Dermis blood vessel endothelial cell (primary cell): ENCODE results near the gene SERPINA12. TPM values are rescaled to one million over a fixed set of nuclear protein-coding genes. Genes with fewer than 3 reads are reported as not detected.

Experiments used
- DNase-seq: peaks from one replicate; pipeline ENCODE4 v3.0.0; 2010
- total RNA-seq: library from RNA; depleted of rRNA; stranded (reverse); fragments of >200 nt; gene quantifications from 2 replicates; pipeline ENCODE4 v1.2.3, GENCODE V29; 2014

SERPINA12 gene
- total RNA-seq, 1 donor from 2014 or later, result not detected

DNA sequence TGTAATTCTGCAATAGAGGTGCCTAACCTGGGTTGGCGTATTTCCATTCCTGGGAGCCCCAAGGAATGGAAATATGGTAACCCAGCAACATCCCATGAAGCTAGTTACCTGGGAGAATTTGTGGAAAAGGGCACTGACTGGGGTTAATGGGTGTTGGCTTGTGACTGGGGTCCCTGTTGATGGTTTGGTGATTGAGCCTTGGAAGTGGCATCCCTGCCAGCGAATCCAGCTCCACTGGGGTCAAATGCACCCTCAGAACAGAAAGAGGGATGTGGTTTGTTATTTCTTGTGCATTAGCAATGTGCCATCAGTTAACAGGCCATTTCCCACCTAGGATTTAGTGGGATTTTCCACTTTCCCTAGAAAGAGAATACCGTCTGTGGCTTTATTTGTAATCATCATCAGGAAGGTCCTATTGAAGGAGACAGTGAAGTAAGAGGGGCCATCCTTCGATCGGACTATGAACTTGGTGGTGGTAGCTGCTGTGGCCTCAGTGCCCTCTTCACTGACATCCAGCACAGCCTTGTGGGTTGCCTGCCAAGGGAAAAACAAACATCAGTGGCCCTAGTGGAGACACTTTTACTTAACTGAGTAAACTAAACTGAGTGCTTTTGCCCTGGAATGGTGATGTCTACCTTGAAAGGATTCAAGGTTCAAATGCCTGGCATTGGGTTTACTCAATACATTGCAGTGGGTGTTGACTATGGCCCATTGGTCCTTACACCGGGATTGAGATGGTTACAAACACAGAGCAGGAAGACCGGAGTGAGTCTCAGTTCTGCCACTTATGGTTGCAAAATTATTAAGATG lies 46.3 kb downstream of the SERPINA12 start:
- DNase-seq, result no peak

- no peak for DNase-seq
These were observed 47.1 kb downstream of the SERPINA12 start for GRCh38 chr14:94462219-94462551.

DNA sequence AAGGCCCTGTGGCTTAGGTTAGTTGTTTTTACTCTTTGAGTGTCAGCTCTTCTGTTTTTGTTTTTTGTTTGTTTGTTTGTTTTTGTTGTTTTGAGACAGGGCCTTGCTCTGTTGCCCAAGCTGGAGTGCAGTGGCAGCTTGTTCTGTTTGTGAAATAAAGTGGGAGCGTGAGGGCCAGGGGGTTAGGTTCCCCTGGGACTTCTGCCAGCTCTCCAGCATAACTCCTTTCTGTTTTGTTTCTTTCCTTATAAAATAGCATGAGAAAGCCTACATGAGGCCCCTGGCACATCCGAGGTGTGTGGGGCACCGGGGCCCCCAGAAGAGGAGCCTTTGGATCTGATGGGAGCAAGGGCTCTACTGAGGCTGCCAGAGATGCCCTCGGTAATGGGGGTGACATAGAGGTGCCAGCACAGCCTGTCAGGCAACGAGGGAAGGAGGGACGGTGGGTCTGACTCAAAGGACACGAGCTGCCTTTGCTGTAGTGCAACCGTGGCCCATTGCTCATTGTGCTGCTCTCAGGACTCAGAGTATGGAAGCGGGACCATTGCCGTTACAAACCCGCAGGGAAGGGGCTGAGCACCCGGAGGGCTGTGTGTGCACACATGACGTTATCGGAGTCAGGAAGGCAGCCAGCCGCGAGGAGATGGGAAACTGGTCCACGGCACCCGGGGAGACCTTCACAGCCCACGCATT lies 47.6 kb downstream of the SERPINA12 start:
- no peak for DNase-seq

DNA sequence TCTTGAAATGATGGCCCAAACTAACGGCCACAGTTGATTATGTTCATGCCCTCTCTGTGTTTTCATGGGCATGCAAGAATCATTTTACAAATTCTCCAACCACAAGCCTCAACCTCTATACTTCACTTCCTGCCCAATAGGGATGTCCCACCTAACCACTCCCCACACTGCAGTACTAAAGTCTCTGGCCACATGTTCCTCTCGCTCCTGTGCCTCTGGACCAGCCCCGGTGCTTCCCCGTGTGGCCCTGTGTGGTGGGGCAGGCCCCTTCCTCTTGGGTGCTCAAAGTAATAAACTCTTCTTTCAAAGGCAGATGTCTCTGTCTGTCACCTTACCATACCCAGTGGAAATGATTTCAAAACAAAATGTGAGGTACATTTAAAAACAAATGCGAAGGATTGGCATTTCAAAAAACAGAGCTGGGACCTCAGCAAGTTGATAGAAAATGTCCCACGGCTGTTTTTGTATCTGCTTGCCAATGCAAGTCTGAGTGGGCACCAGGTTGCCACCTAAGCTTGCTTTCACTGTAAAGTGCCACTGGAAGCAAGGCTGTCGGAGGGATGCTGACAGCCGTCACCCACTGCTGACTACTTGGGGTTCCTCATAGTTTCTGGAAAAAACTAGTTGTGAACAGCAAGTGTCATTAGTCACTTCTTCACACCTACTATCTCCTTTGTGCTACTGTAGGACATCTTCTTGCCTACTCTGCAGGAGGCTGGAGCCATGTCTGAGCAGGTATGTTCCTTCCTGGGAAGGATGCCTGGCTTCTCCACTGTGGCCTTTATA lies 48.4 kb downstream of the SERPINA12 start:
- no peak for DNase-seq

- DNase-seq, result no peak
These were observed 50.6 kb downstream of the SERPINA12 start for GRCh38 chr14:94458558-94459205.

- no peak for DNase-seq
These were observed 51.2 kb downstream of the SERPINA12 start for GRCh38 chr14:94458096-94458495.

DNA sequence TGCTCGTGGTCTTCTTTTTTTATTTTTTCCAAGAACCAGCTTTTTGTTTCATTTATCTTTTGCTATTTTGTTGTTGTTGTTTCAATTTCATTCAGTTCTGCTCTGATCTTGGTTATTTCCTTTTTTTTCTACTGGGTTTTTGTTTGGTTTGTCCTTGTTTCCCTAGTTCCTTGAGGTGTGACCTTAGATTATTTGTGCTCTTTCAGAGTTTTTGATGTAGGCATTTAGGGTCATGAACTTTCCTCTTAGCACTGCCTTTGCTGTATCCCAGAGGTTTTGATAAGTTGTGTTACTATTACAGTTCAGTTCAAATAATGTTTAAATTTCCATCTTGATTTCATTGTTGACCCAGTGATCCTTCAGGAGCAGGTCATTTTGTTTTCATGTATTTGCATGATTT lies 53.3 kb downstream of the SERPINA12 start:
- no peak for DNase-seq

- no peak for DNase-seq
These were observed 57.4 kb downstream of the SERPINA12 start for GRCh38 chr14:94451826-94452225.

DNA sequence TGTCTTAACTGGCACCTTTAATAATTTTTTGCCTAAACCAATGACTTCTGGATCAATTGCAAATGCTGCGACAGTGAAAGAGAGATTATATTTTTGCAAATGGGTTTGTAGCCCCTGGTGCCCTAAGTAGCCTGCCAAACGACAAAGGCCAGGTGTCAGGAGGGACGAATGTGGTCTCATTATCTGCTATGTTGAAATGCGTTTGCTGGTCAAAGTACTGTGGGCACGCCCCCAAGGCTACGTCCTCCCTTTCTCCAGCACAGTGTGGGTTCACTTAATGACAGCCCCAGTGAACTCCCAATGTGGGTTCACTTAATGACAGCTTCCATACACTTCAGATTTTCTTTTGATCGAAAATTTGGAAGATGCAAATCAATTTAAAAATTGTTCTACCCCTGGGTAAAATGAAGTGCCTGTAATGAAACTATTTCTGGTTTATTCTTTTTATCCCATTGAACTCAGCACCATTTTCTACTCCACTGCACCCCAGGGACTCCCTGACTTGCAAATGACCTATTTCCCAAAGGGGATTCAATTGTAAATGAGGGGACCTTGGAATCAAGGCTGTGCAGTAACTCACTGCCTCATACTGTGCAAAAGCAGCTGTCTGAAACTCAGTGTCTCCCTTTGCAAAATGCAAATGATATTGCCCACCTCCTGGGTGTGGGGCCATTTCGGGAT lies 58.0 kb downstream of the SERPINA12 start:
- no peak for DNase-seq

GRCh38 chr14:94450722-94451090 lies 58.6 kb downstream of the SERPINA12 start:
- DNase-seq, result no peak

GRCh38 chr14:94449930-94450329 lies 59.3 kb downstream of the SERPINA12 start:
- no peak for DNase-seq

DNA sequence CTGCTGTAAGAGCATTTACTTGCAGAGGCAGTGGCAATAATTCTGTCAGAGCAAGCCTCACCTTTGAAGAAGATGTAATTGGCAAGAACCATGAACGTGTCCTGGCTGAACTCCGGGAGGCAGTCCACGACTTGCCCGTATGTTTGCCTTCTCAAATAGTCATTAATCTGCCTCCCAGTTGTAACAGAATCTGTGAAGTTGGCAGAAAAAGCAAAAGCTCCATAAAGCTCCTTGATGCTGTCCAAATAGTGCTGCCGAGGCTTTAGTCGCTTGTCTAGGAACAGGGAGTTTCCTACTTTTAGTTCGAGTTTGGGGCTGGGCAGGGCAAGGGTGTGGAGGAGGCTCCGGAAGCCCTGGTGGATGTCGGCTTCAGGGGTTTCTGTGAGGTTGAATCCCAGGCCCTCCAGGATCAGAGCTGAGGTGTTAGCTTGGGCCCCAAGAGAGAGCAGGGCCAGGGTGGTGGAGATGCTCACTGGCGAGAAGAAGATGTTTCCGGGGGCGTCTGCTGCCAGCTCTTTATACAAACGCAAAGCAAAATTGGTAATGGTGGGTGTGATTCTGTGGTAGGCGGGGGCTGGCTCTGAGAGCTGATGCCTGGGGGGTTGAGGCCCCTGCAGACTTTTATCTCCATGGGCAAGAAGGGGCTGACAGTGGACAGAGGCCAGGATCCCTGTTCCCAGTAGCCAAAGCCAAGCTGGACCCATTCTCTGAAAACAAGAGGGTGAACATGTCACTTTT lies 61.0 kb downstream of the SERPINA12 start:
- no peak for DNase-seq

DNA sequence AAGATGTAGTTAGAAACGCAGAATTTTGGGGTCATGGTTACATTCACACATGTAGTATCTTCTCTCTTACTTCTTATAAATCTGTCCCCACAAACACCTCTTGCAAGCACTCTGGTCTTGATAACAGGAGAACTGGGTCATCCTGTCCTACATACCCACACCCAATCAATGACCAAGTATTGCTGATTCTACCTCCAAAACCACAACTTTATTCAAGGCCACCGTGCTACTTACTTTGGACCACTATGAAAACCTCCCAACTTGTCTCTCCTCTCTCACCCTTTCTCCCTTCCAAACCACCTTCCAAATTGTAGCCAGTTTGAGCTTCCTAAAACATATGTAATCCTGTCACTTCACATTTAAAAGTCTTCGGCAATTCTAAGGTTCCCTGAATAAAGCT lies 62.1 kb downstream of the SERPINA12 start:
- DNase-seq, result no peak

GRCh38 chr14:94446126-94446525 lies 63.1 kb downstream of the SERPINA12 start:
- DNase-seq, result no peak

DNA sequence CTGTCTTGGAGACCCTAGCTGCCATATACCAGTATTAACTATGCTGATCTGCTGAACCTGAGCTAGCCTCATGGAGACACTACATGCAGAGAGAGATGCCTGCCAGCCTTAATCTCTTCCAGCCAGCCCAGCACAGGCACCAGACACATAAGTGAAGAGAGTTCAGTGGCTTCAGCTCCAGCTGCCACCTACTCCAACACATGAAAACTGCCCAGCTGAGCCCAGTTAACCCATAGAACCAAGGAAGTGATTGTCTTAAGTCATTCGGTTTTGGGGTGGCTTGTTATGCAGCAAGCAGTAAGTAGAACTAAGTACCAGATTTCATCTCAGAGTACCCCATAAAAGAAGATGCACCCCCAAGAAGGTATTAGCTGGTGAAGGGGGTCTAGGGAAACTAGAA lies 64.3 kb downstream of the SERPINA12 start:
- no peak for DNase-seq

DNA sequence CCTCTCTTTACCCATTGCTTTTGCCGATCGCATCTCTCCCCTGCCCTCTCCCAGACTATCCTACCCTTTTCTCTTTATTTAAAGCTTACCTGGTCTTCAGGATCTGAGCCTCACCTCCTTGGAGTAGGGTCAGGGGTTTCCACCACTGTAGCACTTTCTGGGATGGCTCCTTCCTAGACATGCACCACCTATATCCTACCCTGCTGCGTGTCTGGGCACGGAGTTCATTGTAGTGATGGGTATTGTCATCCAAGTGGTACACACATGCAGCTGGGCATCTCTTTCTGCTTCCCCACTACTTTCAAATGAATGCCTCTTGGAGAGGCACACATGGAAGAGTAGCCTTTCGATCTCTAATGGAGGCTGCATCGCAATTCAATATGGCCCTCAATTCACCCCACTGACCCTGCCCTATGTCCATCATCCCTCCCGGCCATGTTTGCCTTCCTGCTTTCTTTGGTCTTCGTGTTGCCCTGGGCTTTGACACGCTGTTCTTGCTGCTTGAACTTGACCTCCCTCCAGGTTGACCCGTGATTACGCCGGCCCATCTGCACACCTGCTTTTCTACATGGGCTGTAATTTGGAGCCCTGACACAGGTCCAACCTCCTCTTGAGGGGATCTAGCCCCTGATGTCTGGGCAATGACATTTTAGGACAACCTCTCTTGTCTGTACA lies 67.6 kb downstream of the SERPINA12 start:
- no peak for DNase-seq

GRCh38 chr14:94441130-94441529 lies 68.1 kb downstream of the SERPINA12 start:
- no peak for DNase-seq

- DNase-seq, result no peak
These were observed 69.7 kb downstream of the SERPINA12 start for GRCh38 chr14:94439453-94440057.
